HG02973 (cell line): Measurements from ENCODE around the gene ZNF511.

Source experiments
- ATAC-seq: cut with Tn5 transposase; IDR thresholded peaks from one replicate; pipeline ENCODE4 v1.9.1; 2021; ENCODE audit warnings: moderate library complexity; ENCODE audit not compliant: unreplicated experiment

Gene ZNF511

GRCh38 chr10:133334503-133335245 lies 26.0 kb downstream of the ZNF511 start:
- ATAC-seq: no peak

DNA sequence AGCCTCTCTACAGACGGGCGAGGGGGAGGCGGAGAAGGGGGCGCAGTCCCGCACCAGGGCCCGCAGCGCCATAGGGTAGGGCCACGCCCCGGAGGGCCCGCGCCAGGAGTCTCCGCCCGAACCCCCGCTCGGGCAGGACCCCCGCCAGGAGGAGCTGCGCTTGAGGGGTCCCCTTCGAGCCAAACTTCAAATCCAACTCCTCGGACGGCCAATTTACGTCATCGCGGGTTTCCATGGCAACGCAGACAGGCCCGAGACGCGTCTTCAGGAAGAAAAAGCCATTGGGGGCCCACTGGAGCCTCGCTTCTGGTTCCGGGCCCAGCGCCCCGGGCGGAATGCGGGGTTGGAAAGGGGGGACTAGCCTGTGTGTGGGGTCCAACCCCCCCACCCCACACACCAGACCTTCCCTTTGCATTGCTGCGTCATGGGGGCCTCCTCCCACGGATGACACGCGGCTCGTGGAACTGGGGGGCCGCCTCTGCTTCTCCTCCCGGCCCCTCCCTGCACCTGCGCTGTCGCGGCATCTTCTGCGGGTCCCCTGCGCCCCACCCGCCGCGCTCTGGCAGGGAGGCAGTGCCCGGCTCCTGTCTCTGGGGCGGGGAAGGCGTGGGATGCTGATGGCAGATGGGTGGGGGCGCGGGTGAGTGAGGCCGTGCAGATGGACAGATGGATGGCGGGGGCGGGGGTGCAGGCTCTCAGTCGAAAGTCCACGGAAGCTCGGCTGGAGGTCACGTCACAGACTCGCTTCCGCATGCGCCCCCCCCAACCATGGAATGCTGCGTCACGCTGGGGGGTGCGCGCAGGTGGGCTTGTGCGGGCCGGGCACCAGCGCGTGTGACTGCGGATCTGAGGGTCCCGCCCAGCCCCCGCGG lies 26.8 kb downstream of the ZNF511 start:
- no peak for ATAC-seq

DNA sequence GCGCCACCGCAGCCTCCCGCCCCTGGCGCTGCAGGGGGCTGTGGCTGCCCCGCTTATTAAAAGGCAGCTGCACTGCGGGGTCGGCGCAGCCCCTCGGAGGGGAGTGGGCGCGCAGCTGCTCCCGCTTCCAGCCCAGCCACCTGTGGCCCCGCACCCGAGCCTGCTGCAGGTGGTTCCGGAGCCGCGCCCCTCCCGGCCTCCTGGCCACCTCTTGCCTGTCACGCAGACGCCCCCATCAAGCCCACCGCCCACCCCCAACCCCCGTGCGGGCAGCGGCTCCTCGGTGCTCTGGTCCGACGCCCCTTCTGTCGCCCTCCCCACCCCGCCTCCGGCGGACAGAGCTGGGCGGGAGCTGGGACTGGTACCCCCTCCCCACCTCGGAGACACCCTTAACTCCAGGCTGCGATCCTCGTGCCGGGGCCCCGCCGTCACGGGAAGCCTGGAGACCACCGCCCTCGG lies 27.4 kb downstream of the ZNF511 start:
- no peak for ATAC-seq

GRCh38 chr10:133336577-133337369 lies 28.1 kb downstream of the ZNF511 start, which contains the start of gene CALY:
CALY (minus strand) TSS chr10:133336896; CDS start chr10:133328989, 7,907 bp downstream.
- ATAC-seq: no peak

GRCh38 chr10:133337370-133337725 lies 28.6 kb downstream of the ZNF511 start:
- no peak for ATAC-seq

GRCh38 chr10:133338080-133339071 lies 29.7 kb downstream of the ZNF511 start:
- no peak for ATAC-seq

GRCh38 chr10:133339708-133340380 lies 31.1 kb downstream of the ZNF511 start:
- ATAC-seq: no peak

GRCh38 chr10:133341983-133342382 lies 33.3 kb downstream of the ZNF511 start:
- no peak for ATAC-seq

DNA sequence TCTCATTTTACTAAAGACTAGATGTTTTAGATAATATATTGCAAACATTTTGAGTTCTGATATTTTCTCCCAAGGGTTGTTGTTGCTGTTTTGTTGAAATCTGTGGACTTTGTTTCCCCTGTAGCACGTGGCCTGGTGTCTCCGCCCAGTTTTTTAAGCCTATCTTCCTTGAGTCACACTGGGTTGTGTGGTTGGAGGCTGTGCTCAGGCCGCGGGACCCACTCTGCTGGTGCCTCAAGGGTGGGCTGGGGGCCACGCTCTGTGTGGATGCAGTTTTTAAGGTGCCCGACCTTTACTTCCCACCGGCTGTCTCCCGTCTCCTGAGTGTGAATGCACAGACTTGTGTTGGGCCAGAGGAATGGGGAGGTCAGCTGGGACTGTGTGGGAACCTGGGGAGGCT lies 34.2 kb downstream of the ZNF511 start:
- ATAC-seq: no peak

GRCh38 chr10:133343558-133343957 lies 34.8 kb downstream of the ZNF511 start:
- no peak for ATAC-seq

DNA sequence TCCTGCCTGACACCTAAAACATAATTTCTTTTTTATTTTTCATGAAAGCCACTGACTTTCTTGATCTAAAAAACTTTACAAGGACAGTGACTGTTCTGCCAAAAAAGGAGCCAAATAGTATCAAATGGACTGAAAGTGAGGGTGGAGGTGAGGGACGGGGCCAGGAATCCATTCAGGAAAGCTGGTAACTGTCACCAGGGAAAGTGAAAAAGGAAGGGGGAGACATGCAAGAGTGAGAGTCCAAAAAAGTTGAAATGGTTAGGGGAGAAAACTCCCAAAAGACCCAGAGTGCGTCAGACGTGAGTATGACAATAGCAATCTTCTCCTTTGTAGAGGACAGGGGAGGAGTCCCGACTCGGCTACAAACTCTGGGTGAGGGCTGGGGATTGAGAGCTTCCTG lies 35.5 kb downstream of the ZNF511 start:
- no peak for ATAC-seq

DNA sequence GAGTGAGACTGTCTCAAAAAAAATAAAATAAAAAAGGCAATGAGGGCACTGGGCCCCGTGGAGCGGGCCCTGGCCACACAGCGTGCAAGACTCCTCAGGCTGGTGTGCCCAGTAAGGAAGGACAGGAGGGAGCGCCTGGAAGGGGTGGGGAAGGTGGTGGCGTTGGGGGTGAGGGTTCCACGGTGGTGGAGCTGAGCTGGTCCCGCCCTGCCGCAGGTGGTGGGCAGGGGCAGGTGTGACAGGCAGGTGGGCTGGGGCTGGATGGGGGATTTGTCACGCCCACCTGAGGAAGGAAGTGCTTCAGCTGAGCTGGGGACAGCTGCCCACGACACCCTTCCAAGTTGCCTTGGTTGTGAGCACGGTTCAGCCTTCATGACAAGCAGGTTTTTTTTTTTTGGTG lies 37.7 kb downstream of the ZNF511 start:
- no peak for ATAC-seq

DNA sequence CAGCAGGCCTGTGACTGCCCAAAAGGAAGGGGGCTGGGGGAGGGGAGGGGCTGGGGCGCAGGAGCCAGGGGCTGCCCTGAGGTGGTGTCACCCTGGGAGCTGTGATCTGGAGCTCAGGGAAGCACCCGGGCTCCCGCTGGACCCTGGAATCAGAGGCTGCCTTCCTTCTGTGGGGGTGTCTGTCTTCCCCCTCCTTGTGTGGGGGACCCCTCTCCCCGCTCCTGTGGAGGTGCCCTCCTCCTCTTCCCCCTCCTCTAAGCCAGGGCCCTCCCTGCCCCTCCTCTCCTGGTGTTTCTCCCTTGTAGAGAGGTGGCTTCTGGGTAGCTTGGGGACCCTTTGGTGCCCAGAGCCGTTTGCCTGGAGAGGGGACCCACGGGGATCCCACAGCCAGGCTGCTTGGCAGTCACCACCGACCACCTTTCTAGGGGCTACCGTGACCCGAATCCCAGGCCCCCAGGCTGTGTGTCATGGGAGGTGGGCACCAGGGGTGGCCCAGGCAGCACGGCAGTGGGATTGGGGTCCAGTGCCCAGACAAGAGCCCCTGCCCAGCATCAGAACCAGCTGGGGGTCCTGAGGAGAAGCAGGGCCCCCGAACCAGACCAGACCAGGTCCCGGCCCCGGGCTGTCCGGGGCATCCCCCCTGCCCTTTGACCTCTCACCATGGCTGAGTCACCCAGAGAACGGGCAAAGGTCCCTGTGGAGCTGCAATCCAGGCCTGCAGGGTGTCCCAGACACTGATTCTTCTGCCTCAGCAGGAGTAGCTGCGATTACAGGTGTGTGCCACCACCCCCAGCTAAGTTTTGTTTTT lies 39.2 kb downstream of the ZNF511 start:
- no peak for ATAC-seq

- no peak for ATAC-seq
Observed at GRCh38 chr10:133349160-133349568, 40.5 kb downstream of the ZNF511 start.

GRCh38 chr10:133349577-133350011 lies 40.9 kb downstream of the ZNF511 start:
- ATAC-seq: no peak

DNA sequence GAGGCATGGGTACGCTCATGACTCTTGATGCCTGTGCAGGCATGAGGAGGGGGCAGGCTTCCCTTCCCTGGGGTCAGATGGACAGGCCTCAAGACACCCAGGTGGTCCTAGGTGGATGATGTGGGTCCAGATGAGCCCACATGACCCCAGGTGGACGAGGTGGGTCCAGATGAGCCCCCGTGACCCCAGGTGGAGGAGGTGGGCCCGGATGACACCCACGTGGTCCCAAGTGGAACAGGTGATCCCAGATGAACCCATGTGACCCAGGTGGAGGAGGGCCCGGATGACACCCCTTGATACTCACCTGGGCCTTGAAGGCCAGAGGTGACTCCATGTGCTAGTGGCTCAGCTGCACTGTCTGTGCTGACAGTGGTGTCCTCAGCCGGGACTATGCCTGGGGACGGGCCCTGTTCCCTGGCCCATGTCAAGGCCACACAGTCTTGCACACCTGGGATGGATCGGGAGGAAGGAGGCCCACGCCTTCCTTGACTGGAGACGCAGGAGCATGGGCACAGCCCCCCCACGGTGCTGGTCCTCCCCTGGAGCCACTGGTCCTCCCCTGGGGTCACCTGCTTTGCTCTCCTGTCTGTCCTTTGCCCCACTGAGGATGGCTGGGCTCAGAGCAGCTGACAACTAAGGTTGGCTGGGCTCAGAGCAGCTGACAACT lies 41.7 kb downstream of the ZNF511 start:
- ATAC-seq: no peak

DNA sequence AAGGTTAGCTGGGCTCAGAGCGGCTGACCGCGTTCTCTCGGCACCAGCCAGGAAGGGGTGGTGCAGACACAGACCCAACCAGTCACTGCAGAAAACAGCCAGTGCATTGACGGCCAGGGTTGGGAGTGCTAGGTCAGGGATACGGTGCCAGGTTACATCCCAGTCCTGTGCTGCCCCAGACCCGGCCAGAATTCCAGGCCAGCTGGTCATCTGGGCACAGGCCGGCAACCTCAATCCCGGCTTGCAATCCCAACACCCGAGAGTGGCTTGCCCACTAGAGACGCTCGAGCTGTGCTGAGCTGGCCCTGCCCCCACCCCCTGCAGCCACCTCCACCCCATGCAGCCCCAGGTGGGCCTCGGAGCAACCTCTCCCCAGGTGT lies 42.2 kb downstream of the ZNF511 start:
- ATAC-seq: no peak
